ENCODE measurements around the gene NFE2.
A peak's percentile ranks its signal among the peaks of the same experiment; 100 is the strongest.

DNA sequence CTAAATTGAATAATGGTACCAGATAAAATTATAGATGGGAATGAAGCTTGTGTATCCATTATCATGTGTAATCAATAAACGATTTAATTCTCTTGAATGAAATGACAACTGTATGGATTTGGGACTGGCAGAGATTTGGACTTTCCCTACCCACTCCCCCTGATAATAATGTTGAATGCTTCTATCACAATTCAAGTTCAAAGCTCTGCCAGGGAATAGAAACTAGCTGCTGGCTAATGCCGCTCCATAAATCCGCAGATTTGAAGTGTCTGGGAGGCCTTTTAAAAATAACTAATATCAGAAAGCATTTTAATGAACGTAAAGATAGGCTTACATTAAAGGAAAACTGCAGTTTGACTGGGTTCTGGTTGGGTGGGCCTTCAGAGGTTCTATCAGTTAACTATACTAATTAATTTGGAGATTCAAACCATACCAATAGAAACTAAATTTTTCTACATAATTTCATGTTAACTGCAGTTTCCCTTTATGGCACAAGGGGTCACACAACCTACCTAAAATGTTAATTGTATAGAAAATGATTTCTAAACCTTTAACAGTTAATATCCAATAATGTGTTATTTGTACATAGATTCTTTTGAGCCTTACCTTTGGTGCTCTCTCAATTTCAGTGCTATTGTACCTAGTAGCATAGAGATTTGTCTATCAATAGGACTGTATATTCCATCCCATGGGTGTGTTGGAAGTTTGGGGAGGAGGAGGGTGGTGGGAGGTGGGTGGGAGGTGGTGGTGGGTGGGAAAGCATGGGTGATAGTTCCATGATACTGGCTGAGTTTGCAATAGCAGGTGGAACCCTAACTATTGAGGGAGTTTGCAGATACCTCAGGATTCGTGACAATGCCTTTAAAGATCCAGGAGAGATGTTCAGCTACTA is 15.4 kb downstream of the NFE2 start:
- peak in 1 of 4 experiments; percentile 10 for TF ChIP-seq CTCF (IDR thresholded peaks at IDR 0.05)
- no peak for TF ChIP-seq POLR2A (IDR thresholded peaks at IDR 0.05)
- TF ChIP-seq POLR2AphosphoS5 (IDR thresholded peaks at IDR 0.05): no peak

All from prostate gland (tissue), 2 donors.